DOHH2 (cell line): ENCODE results near the gene CDK5RAP2.

Experiments
- H3F3A ChIP-seq: fragments of 200-600 bp; sonication (generic), shearing (Covaris generic); 2 replicates; pipeline ENCODE4 v1.6.0; 2016; ENCODE audit warnings: antibody characterized with exemption, mild to moderate bottlenecking; ENCODE audit not compliant: control insufficient read depth, insufficient read depth
- H3K27ac ChIP-seq: fragments of 200-600 bp; sonication (generic); 2 replicates; pipeline ENCODE4 v1.5.1; 2014; ENCODE audit warnings: low read depth, mild to moderate bottlenecking, low read length, moderate library complexity
- H3K27me3 ChIP-seq: fragments of 200-600 bp; sonication (generic); 2 replicates; pipeline ENCODE4 v1.6.1; 2014; ENCODE audit warnings: mild to moderate bottlenecking, low read length, mixed read lengths; ENCODE audit not compliant: control insufficient read depth
- H3K36me3 ChIP-seq: fragments of 200-600 bp; sonication (generic); 2 replicates; pipeline ENCODE4 v1.6.1; 2014; ENCODE audit warnings: mild to moderate bottlenecking, low read length, moderate library complexity, mixed read lengths; ENCODE audit not compliant: control insufficient read depth
- H3K4me1 ChIP-seq: fragments of 200-600 bp; sonication (generic); 2 replicates; pipeline ENCODE4 v1.6.1; 2014; ENCODE audit warnings: mild to moderate bottlenecking, low read length, mixed read lengths; ENCODE audit not compliant: control insufficient read depth
- H3K4me2 ChIP-seq: fragments of 200-600 bp; sonication (generic); 2 replicates; pipeline ENCODE4 v1.6.0; 2014; ENCODE audit warnings: mild to moderate bottlenecking, low read length, moderate library complexity
- H3K4me3 ChIP-seq: fragments of 200-600 bp; sonication (generic); 2 replicates; pipeline ENCODE4 v1.5.1; 2014; ENCODE audit warnings: mild to moderate bottlenecking, low read length, mixed read lengths
- H3K79me2 ChIP-seq: fragments of 200-600 bp; sonication (generic); 2 replicates; pipeline ENCODE4 v1.6.1; 2014; ENCODE audit warnings: mild to moderate bottlenecking, low read length, mixed read lengths; ENCODE audit not compliant: control insufficient read depth
- H3K9me2 ChIP-seq: fragments of 200-600 bp; sonication (generic); replicated peaks from 2 replicates; pipeline ENCODE4 v1.6.1; 2014; ENCODE audit warnings: mild to moderate bottlenecking, low read length, mixed read lengths; ENCODE audit not compliant: control insufficient read depth
- H3K9me3 ChIP-seq: fragments of 200-600 bp; sonication (generic); 2 replicates; pipeline ENCODE4 v1.6.1; 2014; ENCODE audit warnings: antibody characterized with exemption, low read length, mixed read lengths; ENCODE audit not compliant: control insufficient read depth, insufficient read depth
- H4K20me1 ChIP-seq: fragments of 200-600 bp; sonication (generic); 2 replicates; pipeline ENCODE4 v1.6.0; 2014; ENCODE audit warnings: low read depth, mild to moderate bottlenecking, antibody characterized with exemption, low read length, moderate library complexity; ENCODE audit not compliant: control insufficient read depth, insufficient read depth
- EZH2phosphoT487 ChIP-seq: fragments of 200-600 bp; sonication (generic); IDR thresholded peaks from 2 replicates; pipeline ENCODE4 v1.6.1; 2017; ENCODE audit warnings: borderline replicate concordance, mild to moderate bottlenecking, antibody characterized with exemption, low read length, moderate library complexity, mixed read lengths
- TF ChIP-seq, protein P1 (sequence below): fragments of 200-600 bp; sonication (generic); IDR thresholded peaks from one replicate; pipeline ENCODE4 v1.5.1; 2014; ENCODE audit warnings: antibody characterized with exemption, mild to moderate bottlenecking, low read depth, low read length; ENCODE audit not compliant: poor library complexity, severe bottlenecking

Gene CDK5RAP2

DNA sequence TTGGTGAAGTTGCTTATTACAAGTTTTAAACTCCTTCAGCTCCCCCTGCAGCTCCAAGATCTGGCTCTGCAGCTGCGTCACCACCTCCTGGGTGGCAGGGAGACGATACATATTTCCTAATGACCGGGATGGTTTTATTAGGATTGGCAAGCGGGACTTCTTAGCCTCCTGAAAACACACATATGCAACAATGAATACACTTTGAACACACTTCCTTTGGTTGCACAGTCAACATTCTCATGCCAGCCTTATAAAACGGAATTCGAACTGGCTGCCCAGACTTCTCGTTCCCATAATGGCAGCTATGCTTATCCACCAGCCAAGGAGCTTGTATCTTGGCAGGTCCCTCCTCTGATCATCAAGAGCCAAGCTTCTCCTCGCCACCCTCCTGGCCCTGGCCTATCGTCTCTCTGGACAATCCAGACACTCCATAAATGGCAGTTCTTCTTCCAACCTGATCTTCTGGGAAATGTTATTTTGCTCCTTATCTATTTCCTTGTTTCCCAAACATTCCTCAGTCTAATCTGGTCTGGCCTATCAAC, 131.9 kb downstream of the CDK5RAP2 start:
- Histone ChIP-seq H3K36me3 (peaks cover 57% of the 10 kb centered on the region), H3K9me2 (no peaks in the 10 kb centered on the region), H3K79me2 (no peaks in the 10 kb centered on the region), H3K27ac (no peak overlapping the region), H3F3A (no peaks in the 10 kb centered on the region), H3K4me1 (peaks cover 8% of the 10 kb centered on the region), H3K9me3 (no peaks in the 10 kb centered on the region), H3K4me3 (no peak overlapping the region), H3K4me2 (no peak overlapping the region), H3K27me3 (no peaks in the 10 kb centered on the region), H4K20me1 (no peaks in the 10 kb centered on the region)
- TF ChIP-seq EZH2phosphoT487: no peak
- TF ChIP-seq, protein P1, sequence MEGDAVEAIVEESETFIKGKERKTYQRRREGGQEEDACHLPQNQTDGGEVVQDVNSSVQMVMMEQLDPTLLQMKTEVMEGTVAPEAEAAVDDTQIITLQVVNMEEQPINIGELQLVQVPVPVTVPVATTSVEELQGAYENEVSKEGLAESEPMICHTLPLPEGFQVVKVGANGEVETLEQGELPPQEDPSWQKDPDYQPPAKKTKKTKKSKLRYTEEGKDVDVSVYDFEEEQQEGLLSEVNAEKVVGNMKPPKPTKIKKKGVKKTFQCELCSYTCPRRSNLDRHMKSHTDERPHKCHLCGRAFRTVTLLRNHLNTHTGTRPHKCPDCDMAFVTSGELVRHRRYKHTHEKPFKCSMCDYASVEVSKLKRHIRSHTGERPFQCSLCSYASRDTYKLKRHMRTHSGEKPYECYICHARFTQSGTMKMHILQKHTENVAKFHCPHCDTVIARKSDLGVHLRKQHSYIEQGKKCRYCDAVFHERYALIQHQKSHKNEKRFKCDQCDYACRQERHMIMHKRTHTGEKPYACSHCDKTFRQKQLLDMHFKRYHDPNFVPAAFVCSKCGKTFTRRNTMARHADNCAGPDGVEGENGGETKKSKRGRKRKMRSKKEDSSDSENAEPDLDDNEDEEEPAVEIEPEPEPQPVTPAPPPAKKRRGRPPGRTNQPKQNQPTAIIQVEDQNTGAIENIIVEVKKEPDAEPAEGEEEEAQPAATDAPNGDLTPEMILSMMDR: no peak

DNA sequence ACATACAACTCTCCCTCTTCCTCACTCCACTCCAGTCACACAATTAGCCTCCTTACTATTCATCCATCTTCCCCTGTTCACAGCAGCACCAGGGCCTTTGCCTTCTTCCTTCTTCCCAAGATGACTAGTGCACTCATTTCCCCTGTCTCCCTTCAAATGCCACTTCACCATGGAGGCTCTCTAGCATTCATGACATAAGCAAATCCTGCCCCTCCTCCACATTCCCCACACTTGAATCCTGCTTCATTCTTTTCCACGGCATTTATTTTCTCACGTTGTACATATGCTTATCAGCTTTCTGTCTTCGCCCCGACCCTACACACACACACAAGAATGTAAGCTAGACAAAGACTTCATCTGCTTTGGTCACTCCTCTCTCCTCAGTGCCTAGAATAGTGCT, 133.3 kb downstream of the CDK5RAP2 start:
- H3K9me3 ChIP-seq: no peaks in the 10 kb centered on the region
- H3F3A ChIP-seq: no peaks in the 10 kb centered on the region
- H3K4me2 ChIP-seq: no peak overlapping the region
- TF ChIP-seq, protein P1: no peak
- TF ChIP-seq EZH2phosphoT487: no peak
- no peaks in the 10 kb centered on the region for H3K79me2 ChIP-seq
- H4K20me1 ChIP-seq: no peaks in the 10 kb centered on the region
- H3K4me1 ChIP-seq: peaks cover 8% of the 10 kb centered on the region
- H3K27ac ChIP-seq: no peak overlapping the region
- no peaks in the 10 kb centered on the region for H3K27me3 ChIP-seq
- H3K9me2 ChIP-seq: no peaks in the 10 kb centered on the region
- no peak overlapping the region for H3K4me3 ChIP-seq
- peaks cover 60% of the 10 kb centered on the region for H3K36me3 ChIP-seq

DNA sequence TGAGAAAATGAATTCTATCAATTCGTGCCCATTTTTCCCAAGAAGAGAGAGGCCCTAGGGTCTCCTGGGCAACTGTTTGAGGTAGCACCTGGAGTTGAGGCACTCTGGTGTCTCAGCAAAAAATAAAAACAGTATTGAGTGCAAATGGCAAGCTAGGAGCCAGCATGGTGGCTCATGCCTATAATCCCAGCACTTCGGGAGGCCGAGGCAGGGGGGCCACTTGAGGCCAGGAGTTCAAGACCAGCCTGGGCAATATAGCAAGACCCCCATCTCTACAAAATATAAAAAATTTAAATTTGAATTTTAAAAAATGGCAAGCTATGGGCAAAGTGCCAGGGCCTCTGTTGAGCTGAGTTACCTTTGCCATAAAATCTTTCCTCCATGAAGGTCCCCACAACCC, 136.0 kb downstream of the CDK5RAP2 start:
- Histone ChIP-seq H3K27ac (no peak overlapping the region), H3F3A (no peaks in the 10 kb centered on the region), H3K36me3 (peaks cover 59% of the 10 kb centered on the region), H4K20me1 (no peaks in the 10 kb centered on the region; the same call in 1 of the 2 replicates), H3K9me3 (no peaks in the 10 kb centered on the region), H3K4me3 (no peak overlapping the region), H3K27me3 (no peaks in the 10 kb centered on the region), H3K4me2 (no peak overlapping the region), H3K79me2 (no peaks in the 10 kb centered on the region), H3K9me2 (no peaks in the 10 kb centered on the region), H3K4me1 (peaks cover 8% of the 10 kb centered on the region)
- TF ChIP-seq, protein P1: no peak
- no peak for TF ChIP-seq EZH2phosphoT487
